HEK293 (cell line): ENCODE measurements around the gene FGFR2.

Experiments
- CTCF ChIA-PET: fragments of 350-600 bp; formaldehyde crosslinking; extraction: SDS; loops from one replicate; lab custom pipeline; 2021; ENCODE audit warnings: antibody characterized with exemption; lab: Yijun Ruan, JAX
- POLR2A ChIA-PET: fragments of 300-600 bp; formaldehyde crosslinking; extraction: SDS; loops from one replicate; lab custom pipeline; 2020; ENCODE audit warnings: antibody characterized with exemption, inconsistent platforms; lab: Yijun Ruan, JAX
- H3K27ac ChIP-seq: fragments of 200-500 bp; sonication (Bioruptor generic); 2 replicates; pipeline ENCODE4 v1.5.1; 2014; ENCODE audit warnings: low read depth, low read length, control low read depth, inconsistent platforms; ENCODE audit errors: extremely low read depth
- H3K36me3 ChIP-seq, 2 experiments: fragments of 200-500 bp in 1 of 2; sonication (Bioruptor generic) in 1 of 2; 1 replicate in 1 of 2; 2 replicates in 1 of 2; pipeline ENCODE4 v1.5.1; 2014 to 2017; ENCODE audit warnings: inconsistent platforms in 2 of 2, low read length in 2 of 2; ENCODE audit not compliant: control insufficient read depth in 2 of 2, insufficient read depth in 1 of 2
- H3K4me1 ChIP-seq: fragments of 200-500 bp; sonication (Bioruptor generic); 2 replicates; pipeline ENCODE4 v1.5.1; 2014; ENCODE audit warnings: mild to moderate bottlenecking, low read length, inconsistent platforms; ENCODE audit not compliant: control insufficient read depth, insufficient read depth
- H3K4me3 ChIP-seq: 2 replicates; pipeline ENCODE4 v1.5.1; 2011; ENCODE audit warnings: low read depth, mild to moderate bottlenecking, control low read depth, low read length, moderate library complexity
- H3K9me3 ChIP-seq: fragments of 200-500 bp; sonication (Bioruptor generic); 2 replicates; pipeline ENCODE4 v1.5.1; 2014; ENCODE audit warnings: low read depth, low read length, inconsistent platforms; ENCODE audit not compliant: control insufficient read depth, insufficient read depth
- GLI2 ChIP-seq: fragments of 450-650 bp; formaldehyde crosslinking; IDR thresholded peaks from 2 replicates; pipeline ENCODE4; 2017; ENCODE audit warnings: missing biosample characterization, missing genetic modification characterization, low read depth, borderline replicate concordance
- HOXD13 ChIP-seq: sonication (generic); formaldehyde crosslinking; IDR thresholded peaks from 2 replicates; pipeline ENCODE4 v1.8.0; 2022; ENCODE audit warnings: missing genetic modification reagents, borderline replicate concordance
- SCRT1 ChIP-seq: fragments of 450-650 bp; formaldehyde crosslinking; IDR thresholded peaks from 2 replicates; pipeline ENCODE4 v1.5.1; 2016; ENCODE audit warnings: missing biosample characterization, missing genetic modification characterization, borderline replicate concordance
- ZBTB20 ChIP-seq: fragments of 450-650 bp; formaldehyde crosslinking; IDR thresholded peaks from 2 replicates; pipeline ENCODE4 v1.5.1; 2016; ENCODE audit warnings: missing biosample characterization, missing genetic modification characterization
- ZNF19 ChIP-seq: fragments of 450-650 bp; formaldehyde crosslinking; IDR thresholded peaks from 2 replicates; pipeline ENCODE4; 2016; ENCODE audit warnings: missing biosample characterization, missing genetic modification characterization, low read depth
- ZNF274 ChIP-seq, 2 experiments: fragments of 200-500 bp in 1 of 2; fragments of 450-650 bp in 1 of 2; sonication (Bioruptor generic) in 1 of 2; formaldehyde crosslinking in 1 of 2; IDR thresholded peaks; 2 replicates each; pipeline versions ENCODE4 v1.5.1 to v1.6.1; 2014 to 2016; ENCODE audit warnings: borderline replicate concordance in 1 of 2, inconsistent platforms in 1 of 2, low read length in 1 of 2, missing biosample characterization in 1 of 2, missing genetic modification characterization in 1 of 2
- ZNF391 ChIP-seq: fragments of 450-650 bp; formaldehyde crosslinking; IDR thresholded peaks from 2 replicates; pipeline ENCODE4 v1.5.1; 2016; ENCODE audit warnings: low read depth, missing biosample characterization, missing genetic modification characterization, borderline replicate concordance
- ZNF423 ChIP-seq: fragments of 450-650 bp; formaldehyde crosslinking; IDR thresholded peaks from 2 replicates; pipeline ENCODE4 v1.5.1; 2016; ENCODE audit warnings: missing biosample characterization, missing genetic modification characterization
- ZNF433 ChIP-seq: fragments of 450-650 bp; formaldehyde crosslinking; IDR thresholded peaks from 2 replicates; pipeline ENCODE4 v1.5.1; 2016; ENCODE audit warnings: missing biosample characterization, missing genetic modification characterization, low read depth
- ZNF510 ChIP-seq: fragments of 450-650 bp; formaldehyde crosslinking; IDR thresholded peaks from 2 replicates; pipeline ENCODE4 v1.5.1; 2018; ENCODE audit warnings: mild to moderate bottlenecking, missing genetic modification characterization, missing biosample characterization; ENCODE audit not compliant: insufficient replicate concordance
- ZNF549 ChIP-seq: fragments of 450-650 bp; IDR thresholded peaks from 2 replicates; pipeline ENCODE4 v1.5.1; 2018; ENCODE audit warnings: missing biosample characterization, missing genetic modification characterization, mild to moderate bottlenecking, inconsistent platforms, moderate library complexity
- ZNF677 ChIP-seq: fragments of 450-650 bp; IDR thresholded peaks from 2 replicates; pipeline ENCODE4 v1.5.0; 2018; ENCODE audit warnings: missing biosample characterization, mild to moderate bottlenecking, missing genetic modification characterization, moderate library complexity
- ZNF777 ChIP-seq: fragments of 450-650 bp; formaldehyde crosslinking; IDR thresholded peaks from 2 replicates; pipeline ENCODE4 v1.5.1; 2017; ENCODE audit warnings: missing biosample characterization, missing genetic modification characterization, borderline replicate concordance
- TF ChIP-seq, protein P1 (sequence below): fragments of 450-650 bp; formaldehyde crosslinking; IDR thresholded peaks from 2 replicates; pipeline ENCODE4 v1.5.1; 2016; ENCODE audit warnings: missing biosample characterization, missing genetic modification characterization
- TF ChIP-seq, protein P2 (sequence below): fragments of 450-650 bp; formaldehyde crosslinking; IDR thresholded peaks from 2 replicates; pipeline ENCODE4 v1.5.1; 2017; ENCODE audit warnings: missing biosample characterization, missing genetic modification characterization
- TF ChIP-seq, protein P3 (sequence below): IDR thresholded peaks from 2 replicates; pipeline ENCODE4 v1.6.1; 2011; ENCODE audit warnings: mild to moderate bottlenecking, low read depth, low read length, borderline replicate concordance
- TF ChIP-seq, protein P4 (sequence below): fragments of 450-650 bp; formaldehyde crosslinking; IDR thresholded peaks from 2 replicates; pipeline ENCODE4 v1.5.1; 2016; ENCODE audit warnings: missing biosample characterization, missing genetic modification characterization, borderline replicate concordance
- TF ChIP-seq, protein P5 (sequence below): fragments of 450-650 bp; formaldehyde crosslinking; conservative IDR thresholded peaks from 2 replicates; pipeline ENCODE4 v1.5.1; 2016; ENCODE audit warnings: low read depth, missing biosample characterization, missing genetic modification characterization
- TF ChIP-seq, protein P6 (sequence below): fragments of 450-650 bp; formaldehyde crosslinking; IDR thresholded peaks from 2 replicates; pipeline ENCODE4 v1.5.1; 2016; ENCODE audit warnings: missing biosample characterization, missing genetic modification characterization

FGFR2 gene

DNA sequence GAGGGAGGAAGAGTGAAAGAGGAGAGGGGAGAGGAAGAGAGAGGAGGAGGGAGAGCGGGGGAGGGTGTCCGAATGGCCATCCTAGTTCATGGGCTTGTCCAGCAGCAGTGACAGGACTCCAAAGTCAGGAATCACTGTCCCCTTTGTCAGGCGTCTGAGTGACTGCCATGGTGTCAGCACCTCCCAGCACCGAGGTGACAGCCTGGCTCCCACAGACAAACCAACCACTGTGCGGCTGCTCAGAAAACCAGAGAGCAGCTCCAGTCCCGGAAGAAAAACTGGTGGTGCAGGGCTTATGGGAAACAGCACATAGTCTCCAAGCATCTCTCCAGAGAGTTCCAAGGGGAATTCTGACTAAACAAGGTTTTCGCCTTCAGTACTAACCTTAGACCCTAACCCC, 18.9 kb upstream of the FGFR2 start:
- CTCF ChIA-PET = no interaction called here
- no peak for TF ChIP-seq ZBTB20 (tag by site-specific recombination)
- no peak for TF ChIP-seq ZNF423
- TF ChIP-seq ZNF433 (tag by site-specific recombination) = no peak
- TF ChIP-seq, protein P1, sequence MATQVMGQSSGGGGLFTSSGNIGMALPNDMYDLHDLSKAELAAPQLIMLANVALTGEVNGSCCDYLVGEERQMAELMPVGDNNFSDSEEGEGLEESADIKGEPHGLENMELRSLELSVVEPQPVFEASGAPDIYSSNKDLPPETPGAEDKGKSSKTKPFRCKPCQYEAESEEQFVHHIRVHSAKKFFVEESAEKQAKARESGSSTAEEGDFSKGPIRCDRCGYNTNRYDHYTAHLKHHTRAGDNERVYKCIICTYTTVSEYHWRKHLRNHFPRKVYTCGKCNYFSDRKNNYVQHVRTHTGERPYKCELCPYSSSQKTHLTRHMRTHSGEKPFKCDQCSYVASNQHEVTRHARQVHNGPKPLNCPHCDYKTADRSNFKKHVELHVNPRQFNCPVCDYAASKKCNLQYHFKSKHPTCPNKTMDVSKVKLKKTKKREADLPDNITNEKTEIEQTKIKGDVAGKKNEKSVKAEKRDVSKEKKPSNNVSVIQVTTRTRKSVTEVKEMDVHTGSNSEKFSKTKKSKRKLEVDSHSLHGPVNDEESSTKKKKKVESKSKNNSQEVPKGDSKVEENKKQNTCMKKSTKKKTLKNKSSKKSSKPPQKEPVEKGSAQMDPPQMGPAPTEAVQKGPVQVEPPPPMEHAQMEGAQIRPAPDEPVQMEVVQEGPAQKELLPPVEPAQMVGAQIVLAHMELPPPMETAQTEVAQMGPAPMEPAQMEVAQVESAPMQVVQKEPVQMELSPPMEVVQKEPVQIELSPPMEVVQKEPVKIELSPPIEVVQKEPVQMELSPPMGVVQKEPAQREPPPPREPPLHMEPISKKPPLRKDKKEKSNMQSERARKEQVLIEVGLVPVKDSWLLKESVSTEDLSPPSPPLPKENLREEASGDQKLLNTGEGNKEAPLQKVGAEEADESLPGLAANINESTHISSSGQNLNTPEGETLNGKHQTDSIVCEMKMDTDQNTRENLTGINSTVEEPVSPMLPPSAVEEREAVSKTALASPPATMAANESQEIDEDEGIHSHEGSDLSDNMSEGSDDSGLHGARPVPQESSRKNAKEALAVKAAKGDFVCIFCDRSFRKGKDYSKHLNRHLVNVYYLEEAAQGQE (tag by site-specific recombination) = no peak
- TF ChIP-seq ZNF549 (tag by site-specific recombination) = no peak
- TF ChIP-seq, protein P2, sequence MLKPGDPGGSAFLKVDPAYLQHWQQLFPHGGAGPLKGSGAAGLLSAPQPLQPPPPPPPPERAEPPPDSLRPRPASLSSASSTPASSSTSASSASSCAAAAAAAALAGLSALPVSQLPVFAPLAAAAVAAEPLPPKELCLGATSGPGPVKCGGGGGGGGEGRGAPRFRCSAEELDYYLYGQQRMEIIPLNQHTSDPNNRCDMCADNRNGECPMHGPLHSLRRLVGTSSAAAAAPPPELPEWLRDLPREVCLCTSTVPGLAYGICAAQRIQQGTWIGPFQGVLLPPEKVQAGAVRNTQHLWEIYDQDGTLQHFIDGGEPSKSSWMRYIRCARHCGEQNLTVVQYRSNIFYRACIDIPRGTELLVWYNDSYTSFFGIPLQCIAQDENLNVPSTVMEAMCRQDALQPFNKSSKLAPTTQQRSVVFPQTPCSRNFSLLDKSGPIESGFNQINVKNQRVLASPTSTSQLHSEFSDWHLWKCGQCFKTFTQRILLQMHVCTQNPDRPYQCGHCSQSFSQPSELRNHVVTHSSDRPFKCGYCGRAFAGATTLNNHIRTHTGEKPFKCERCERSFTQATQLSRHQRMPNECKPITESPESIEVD = no peak
- TF ChIP-seq ZNF777 = no peak
- TF ChIP-seq SCRT1 (tag by site-specific recombination) = no peak
- no peak for TF ChIP-seq HOXD13 (CRISPR knock-in tag)
- no peak for TF ChIP-seq ZNF391 (tag by site-specific recombination)
- TF ChIP-seq GLI2 (tag by site-specific recombination) = no peak
- TF ChIP-seq, protein P3, sequence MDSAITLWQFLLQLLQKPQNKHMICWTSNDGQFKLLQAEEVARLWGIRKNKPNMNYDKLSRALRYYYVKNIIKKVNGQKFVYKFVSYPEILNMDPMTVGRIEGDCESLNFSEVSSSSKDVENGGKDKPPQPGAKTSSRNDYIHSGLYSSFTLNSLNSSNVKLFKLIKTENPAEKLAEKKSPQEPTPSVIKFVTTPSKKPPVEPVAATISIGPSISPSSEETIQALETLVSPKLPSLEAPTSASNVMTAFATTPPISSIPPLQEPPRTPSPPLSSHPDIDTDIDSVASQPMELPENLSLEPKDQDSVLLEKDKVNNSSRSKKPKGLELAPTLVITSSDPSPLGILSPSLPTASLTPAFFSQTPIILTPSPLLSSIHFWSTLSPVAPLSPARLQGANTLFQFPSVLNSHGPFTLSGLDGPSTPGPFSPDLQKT = no peak
- no peak for TF ChIP-seq ZNF19 (tag by site-specific recombination)
- no peak for TF ChIP-seq ZNF510
- TF ChIP-seq, protein P4, sequence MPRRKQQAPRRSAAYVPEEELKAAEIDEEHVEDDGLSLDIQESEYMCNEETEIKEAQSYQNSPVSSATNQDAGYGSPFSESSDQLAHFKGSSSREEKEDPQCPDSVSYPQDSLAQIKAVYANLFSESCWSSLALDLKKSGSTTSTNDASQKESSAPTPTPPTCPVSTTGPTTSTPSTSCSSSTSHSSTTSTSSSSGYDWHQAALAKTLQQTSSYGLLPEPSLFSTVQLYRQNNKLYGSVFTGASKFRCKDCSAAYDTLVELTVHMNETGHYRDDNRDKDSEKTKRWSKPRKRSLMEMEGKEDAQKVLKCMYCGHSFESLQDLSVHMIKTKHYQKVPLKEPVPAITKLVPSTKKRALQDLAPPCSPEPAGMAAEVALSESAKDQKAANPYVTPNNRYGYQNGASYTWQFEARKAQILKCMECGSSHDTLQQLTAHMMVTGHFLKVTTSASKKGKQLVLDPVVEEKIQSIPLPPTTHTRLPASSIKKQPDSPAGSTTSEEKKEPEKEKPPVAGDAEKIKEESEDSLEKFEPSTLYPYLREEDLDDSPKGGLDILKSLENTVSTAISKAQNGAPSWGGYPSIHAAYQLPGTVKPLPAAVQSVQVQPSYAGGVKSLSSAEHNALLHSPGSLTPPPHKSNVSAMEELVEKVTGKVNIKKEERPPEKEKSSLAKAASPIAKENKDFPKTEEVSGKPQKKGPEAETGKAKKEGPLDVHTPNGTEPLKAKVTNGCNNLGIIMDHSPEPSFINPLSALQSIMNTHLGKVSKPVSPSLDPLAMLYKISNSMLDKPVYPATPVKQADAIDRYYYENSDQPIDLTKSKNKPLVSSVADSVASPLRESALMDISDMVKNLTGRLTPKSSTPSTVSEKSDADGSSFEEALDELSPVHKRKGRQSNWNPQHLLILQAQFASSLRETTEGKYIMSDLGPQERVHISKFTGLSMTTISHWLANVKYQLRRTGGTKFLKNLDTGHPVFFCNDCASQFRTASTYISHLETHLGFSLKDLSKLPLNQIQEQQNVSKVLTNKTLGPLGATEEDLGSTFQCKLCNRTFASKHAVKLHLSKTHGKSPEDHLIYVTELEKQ (tag by site-specific recombination) = no peak
- TF ChIP-seq, protein P5, sequence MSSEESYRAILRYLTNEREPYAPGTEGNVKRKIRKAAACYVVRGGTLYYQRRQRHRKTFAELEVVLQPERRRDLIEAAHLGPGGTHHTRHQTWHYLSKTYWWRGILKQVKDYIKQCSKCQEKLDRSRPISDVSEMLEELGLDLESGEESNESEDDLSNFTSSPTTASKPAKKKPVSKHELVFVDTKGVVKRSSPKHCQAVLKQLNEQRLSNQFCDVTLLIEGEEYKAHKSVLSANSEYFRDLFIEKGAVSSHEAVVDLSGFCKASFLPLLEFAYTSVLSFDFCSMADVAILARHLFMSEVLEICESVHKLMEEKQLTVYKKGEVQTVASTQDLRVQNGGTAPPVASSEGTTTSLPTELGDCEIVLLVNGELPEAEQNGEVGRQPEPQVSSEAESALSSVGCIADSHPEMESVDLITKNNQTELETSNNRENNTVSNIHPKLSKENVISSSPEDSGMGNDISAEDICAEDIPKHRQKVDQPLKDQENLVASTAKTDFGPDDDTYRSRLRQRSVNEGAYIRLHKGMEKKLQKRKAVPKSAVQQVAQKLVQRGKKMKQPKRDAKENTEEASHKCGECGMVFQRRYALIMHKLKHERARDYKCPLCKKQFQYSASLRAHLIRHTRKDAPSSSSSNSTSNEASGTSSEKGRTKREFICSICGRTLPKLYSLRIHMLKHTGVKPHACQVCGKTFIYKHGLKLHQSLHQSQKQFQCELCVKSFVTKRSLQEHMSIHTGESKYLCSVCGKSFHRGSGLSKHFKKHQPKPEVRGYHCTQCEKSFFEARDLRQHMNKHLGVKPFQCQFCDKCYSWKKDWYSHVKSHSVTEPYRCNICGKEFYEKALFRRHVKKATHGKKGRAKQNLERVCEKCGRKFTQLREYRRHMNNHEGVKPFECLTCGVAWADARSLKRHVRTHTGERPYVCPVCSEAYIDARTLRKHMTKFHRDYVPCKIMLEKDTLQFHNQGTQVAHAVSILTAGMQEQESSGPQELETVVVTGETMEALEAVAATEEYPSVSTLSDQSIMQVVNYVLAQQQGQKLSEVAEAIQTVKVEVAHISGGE (tag by site-specific recombination) = no peak
- no peak for TF ChIP-seq ZNF274 (IDR thresholded peaks at IDR 0.05; ENCODE audit: low read length)
- no peak for TF ChIP-seq ZNF274 (tag by site-specific recombination; IDR thresholded peaks at IDR 0.05; ENCODE audit: borderline replicate concordance)
- TF ChIP-seq, protein P6, sequence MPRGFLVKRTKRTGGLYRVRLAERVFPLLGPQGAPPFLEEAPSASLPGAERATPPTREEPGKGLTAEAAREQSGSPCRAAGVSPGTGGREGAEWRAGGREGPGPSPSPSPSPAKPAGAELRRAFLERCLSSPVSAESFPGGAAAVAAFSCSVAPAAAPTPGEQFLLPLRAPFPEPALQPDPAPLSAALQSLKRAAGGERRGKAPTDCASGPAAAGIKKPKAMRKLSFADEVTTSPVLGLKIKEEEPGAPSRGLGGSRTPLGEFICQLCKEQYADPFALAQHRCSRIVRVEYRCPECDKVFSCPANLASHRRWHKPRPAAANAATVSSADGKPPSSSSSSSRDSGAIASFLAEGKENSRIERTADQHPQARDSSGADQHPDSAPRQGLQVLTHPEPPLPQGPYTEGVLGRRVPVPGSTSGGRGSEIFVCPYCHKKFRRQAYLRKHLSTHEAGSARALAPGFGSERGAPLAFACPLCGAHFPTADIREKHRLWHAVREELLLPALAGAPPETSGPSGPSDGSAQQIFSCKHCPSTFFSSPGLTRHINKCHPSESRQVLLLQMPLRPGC (tag by site-specific recombination) = no peak
- TF ChIP-seq ZNF677 (tag by site-specific recombination) = no peak
- POLR2A ChIA-PET = no interaction called here
- Histone ChIP-seq H3K4me1 (no peaks in the 10 kb centered on the region), H3K4me3 (no peak overlapping the region), H3K36me3 (no peaks in the 10 kb centered on the region), H3K27ac (no peak overlapping the region), H3K9me3 (no peaks in the 10 kb centered on the region)
